ENCODE results near the gene MIGA2. TPM values are rescaled to one million over a fixed set of nuclear protein-coding genes. Genes with fewer than 3 reads are reported as not detected.

The MIGA2 gene
- total and polyA plus RNA-seq, 2 of the 8 experiments (the other 6 are each of a cell fraction or from before 2014, with no cell fraction given), result 24.6 to 39.0 TPM

- TF ChIP-seq BCL11A (IDR thresholded peaks at IDR 0.05; ENCODE audit: low read depth in 2 of 2, low read length in 2 of 2) (no peak), POU5F1 (IDR thresholded peaks at IDR 0.05; ENCODE audit: low read depth, low read length) (no peak)
Observed at GRCh38 chr9:129076640-129077037, 40.2 kb downstream of the MIGA2 start (continued).

Data from H1 (cell line).